H9 (cell line): ENCODE results near the gene CRTAP. TPM values are rescaled to one million over a fixed set of nuclear protein-coding genes. Genes with fewer than 3 reads are reported as not detected.

Experiments
- DNase-seq: peaks from one replicate; pipeline ENCODE4 v3.0.0-alpha.2; 2017
- H2AFZ ChIP-seq: one replicate; pipeline ENCODE4 v1.6.1; 2013; ENCODE audit warnings: mild to moderate bottlenecking, low read length, control low read depth, moderate library complexity
- H2AK5ac ChIP-seq: 2 replicates; pipeline ENCODE4 v1.6.1; 2013; ENCODE audit warnings: low read length, control low read depth, mixed read lengths; ENCODE audit not compliant: insufficient read length
- H2BK120ac ChIP-seq: one replicate; pipeline ENCODE4 v1.6.1; 2013; ENCODE audit warnings: low read depth, mild to moderate bottlenecking, low read length, control low read depth, inconsistent platforms; ENCODE audit not compliant: poor library complexity, severe bottlenecking
- H2BK12ac ChIP-seq: 2 replicates; pipeline ENCODE4 v1.6.1; 2013; ENCODE audit warnings: low read length, control low read depth, mixed read lengths, low read depth; ENCODE audit not compliant: insufficient read length
- H2BK15ac ChIP-seq: 2 replicates; pipeline ENCODE4 v1.6.1; 2013; ENCODE audit warnings: low read depth, low read length, control low read depth
- H2BK20ac ChIP-seq: one replicate; pipeline ENCODE4 v1.6.1; 2013; ENCODE audit warnings: low read depth, mild to moderate bottlenecking, low read length, control low read depth, inconsistent platforms; ENCODE audit not compliant: poor library complexity, severe bottlenecking
- H2BK5ac ChIP-seq: 2 replicates; pipeline ENCODE4 v1.6.1; 2013; ENCODE audit warnings: low read length, control low read depth, mixed read lengths; ENCODE audit not compliant: insufficient read length
- H3K14ac ChIP-seq: 2 replicates; pipeline ENCODE4 v1.6.1; 2013; ENCODE audit warnings: low read length, control low read depth; ENCODE audit not compliant: insufficient read depth
- H3K18ac ChIP-seq: 2 replicates; pipeline ENCODE4 v1.6.1; 2013; ENCODE audit warnings: low read depth, mild to moderate bottlenecking, mixed read lengths, low read length, control low read depth; ENCODE audit not compliant: insufficient read length
- H3K23ac ChIP-seq: 2 replicates; pipeline ENCODE4 v1.6.1; 2013; ENCODE audit warnings: low read length, control low read depth, mixed read lengths, low read depth; ENCODE audit not compliant: insufficient read length
- H3K23me2 ChIP-seq: 2 replicates; pipeline ENCODE4 v1.6.1; 2013; ENCODE audit warnings: low read depth, mild to moderate bottlenecking, mixed read lengths, low read length, control low read depth; ENCODE audit not compliant: insufficient read length, poor library complexity, severe bottlenecking
- H3K27ac ChIP-seq: 2 replicates; pipeline ENCODE4 v1.5.1; 2013; ENCODE audit warnings: low read length, control low read depth, mixed read lengths, low read depth; ENCODE audit not compliant: insufficient read length
- H3K27me3 ChIP-seq: 2 replicates; pipeline ENCODE4 v1.6.1; 2013; ENCODE audit warnings: low read length, control low read depth, inconsistent platforms; ENCODE audit not compliant: insufficient read depth
- H3K4ac ChIP-seq: 2 replicates; pipeline ENCODE4 v1.6.1; 2013; ENCODE audit warnings: low read depth, mild to moderate bottlenecking, control low read depth, inconsistent platforms, low read length, moderate library complexity
- H3K4me1 ChIP-seq: 2 replicates; pipeline ENCODE4 v1.6.1; 2013; ENCODE audit warnings: low read length, control low read depth, inconsistent platforms; ENCODE audit not compliant: insufficient read depth
- H3K4me2 ChIP-seq: 2 replicates; pipeline ENCODE4 v1.6.1; 2013; ENCODE audit warnings: low read length, control low read depth, mixed read lengths; ENCODE audit not compliant: insufficient read length, insufficient read depth
- H3K56ac ChIP-seq: 2 replicates; pipeline ENCODE4 v1.6.1; 2013; ENCODE audit warnings: low read depth, mild to moderate bottlenecking, mixed read lengths, low read length, control low read depth; ENCODE audit not compliant: insufficient read length
- H3K79me1 ChIP-seq: 2 replicates; pipeline ENCODE4 v1.6.1; 2013; ENCODE audit warnings: low read depth, mild to moderate bottlenecking, moderate library complexity, low read length, control low read depth, inconsistent platforms; ENCODE audit not compliant: insufficient read depth, poor library complexity, severe bottlenecking
- H3K79me2 ChIP-seq: 2 replicates; pipeline ENCODE4 v1.6.1; 2013; ENCODE audit warnings: low read length, control low read depth, inconsistent platforms; ENCODE audit not compliant: insufficient read depth
- H3K9ac ChIP-seq: 2 replicates; pipeline ENCODE4 v1.6.1; 2013; ENCODE audit warnings: low read length, control low read depth, mixed read lengths; ENCODE audit not compliant: insufficient read length; ENCODE audit errors: extremely low read depth
- H3K9me3 ChIP-seq: one replicate; pipeline ENCODE4 v1.6.1; 2013; ENCODE audit warnings: low read depth, low read length, inconsistent platforms; ENCODE audit not compliant: control insufficient read depth
- H3T11ph ChIP-seq: one replicate; pipeline ENCODE4 v1.6.1; 2013; ENCODE audit warnings: mild to moderate bottlenecking, low read length, control low read depth, inconsistent platforms
- H4K20me1 ChIP-seq: one replicate; pipeline ENCODE4 v1.6.1; 2013; ENCODE audit not compliant: control insufficient read depth, insufficient read length, insufficient read depth
- H4K5ac ChIP-seq: 2 replicates; pipeline ENCODE4 v1.6.1; 2013; ENCODE audit warnings: low read depth, mild to moderate bottlenecking, mixed read lengths, low read length, control low read depth; ENCODE audit not compliant: insufficient read length
- H4K8ac ChIP-seq: replicated peaks from 2 replicates; pipeline ENCODE4 v1.6.1; 2013; ENCODE audit warnings: low read length, control low read depth, mixed read lengths, low read depth; ENCODE audit not compliant: insufficient read length
- H4K91ac ChIP-seq: 2 replicates; pipeline ENCODE4 v1.6.1; 2013; ENCODE audit warnings: low read depth, mild to moderate bottlenecking, moderate library complexity, mixed read lengths, low read length, control low read depth; ENCODE audit not compliant: insufficient read length
- H3K27ac Mint-ChIP-seq, 3 experiments: 2 replicates in 2 of 3; 3 replicates in 1 of 3; pipeline ENCODE4 v1.8.0; 2020 to 2021; ENCODE audit warnings: mixed read lengths in 3 of 3, mild to moderate bottlenecking in 1 of 3, moderate library complexity in 1 of 3
- H3K27me3 Mint-ChIP-seq: 2 replicates; pipeline ENCODE4 v1.8.0; 2021; ENCODE audit warnings: low read depth, mild to moderate bottlenecking, moderate library complexity, mixed read lengths
- H3K36me3 Mint-ChIP-seq, 3 experiments: 2 replicates in 2 of 3; 3 replicates in 1 of 3; pipeline ENCODE4 v1.8.0; 2020 to 2021; ENCODE audit warnings: low read depth in 3 of 3, mixed read lengths in 3 of 3; ENCODE audit not compliant: insufficient read depth in 1 of 3
- H3K4me1 Mint-ChIP-seq, 2 experiments: 2 replicates each; pipeline ENCODE4 v1.8.0; 2020; ENCODE audit warnings: mixed read lengths in 2 of 2
- H3K4me3 Mint-ChIP-seq, 2 experiments: 2 replicates in 1 of 2; 3 replicates in 1 of 2; pipeline ENCODE4 v1.8.0; 2020 to 2021; ENCODE audit warnings: mild to moderate bottlenecking in 2 of 2, mixed read lengths in 2 of 2, moderate library complexity in 1 of 2
- H3K9me3 Mint-ChIP-seq, 2 experiments: 2 replicates in 1 of 2; 3 replicates in 1 of 2; pipeline ENCODE4 v1.8.0; 2020; ENCODE audit warnings: mild to moderate bottlenecking in 2 of 2, mixed read lengths in 2 of 2, moderate library complexity in 1 of 2
- WGBS: extraction: QIAGEN DNeasy Blood & Tissue Kit; methylation state at CpG from one replicate; pipeline ENCODE4 v1.1.7; 2013; ENCODE audit warnings: missing lambda C conversion rate, low lambda C conversion rate, mixed read lengths; ENCODE audit not compliant: insufficient read length; ENCODE audit errors: extremely low coverage; 5-methylcytosine and 5-hydroxymethylcytosine counted together
- total RNA-seq: library from RNA; stranded (reverse); gene quantifications from 2 replicates; pipeline ENCODE4 v1.2.1, GENCODE V29; 2021
- TF ChIP-seq, protein P1 (sequence below): fragments of 200-600 bp; sonication (generic); conservative IDR thresholded peaks from 3 replicates; pipeline ENCODE4 v1.8.0; 2021; ENCODE audit warnings: antibody characterized with exemption, mild to moderate bottlenecking

The CRTAP gene
- total RNA-seq, 1 experiment from 2014 or later, result 159 TPM

GRCh38 chr3:33100229-33100628 lies 13.6 kb upstream of the CRTAP start:
- H3T11ph ChIP-seq, result no peak overlapping the region
- Mint-ChIP-seq H3K27me3 (peaks cover 4% of the 10 kb centered on the region; the same call in 1 of the 2 replicates), H3K27ac (no peak overlapping the region), H3K9me3 (no peaks in the 10 kb centered on the region), H3K4me1 (peaks cover 10 to 17% of the 10 kb centered on the region in 2 experiments), H3K4me3 (no peak overlapping the region), H3K36me3 (no peaks in the 10 kb centered on the region)
- H3K9me3 ChIP-seq, result no peaks in the 10 kb centered on the region
- H2BK5ac ChIP-seq, result no peak overlapping the region
- H3K23ac ChIP-seq, result no peak overlapping the region
- no peaks in the 10 kb centered on the region for H3K27me3 ChIP-seq
- H3K14ac ChIP-seq, result no peak overlapping the region
- WGBS, result no CpG with 5 or more reads among the region's 2 CpGs
- H4K8ac ChIP-seq, result no peak overlapping the region
- H3K4me1 ChIP-seq, result no peaks in the 10 kb centered on the region
- no peaks in the 10 kb centered on the region for H3K79me1 ChIP-seq
- TF ChIP-seq, protein P1, sequence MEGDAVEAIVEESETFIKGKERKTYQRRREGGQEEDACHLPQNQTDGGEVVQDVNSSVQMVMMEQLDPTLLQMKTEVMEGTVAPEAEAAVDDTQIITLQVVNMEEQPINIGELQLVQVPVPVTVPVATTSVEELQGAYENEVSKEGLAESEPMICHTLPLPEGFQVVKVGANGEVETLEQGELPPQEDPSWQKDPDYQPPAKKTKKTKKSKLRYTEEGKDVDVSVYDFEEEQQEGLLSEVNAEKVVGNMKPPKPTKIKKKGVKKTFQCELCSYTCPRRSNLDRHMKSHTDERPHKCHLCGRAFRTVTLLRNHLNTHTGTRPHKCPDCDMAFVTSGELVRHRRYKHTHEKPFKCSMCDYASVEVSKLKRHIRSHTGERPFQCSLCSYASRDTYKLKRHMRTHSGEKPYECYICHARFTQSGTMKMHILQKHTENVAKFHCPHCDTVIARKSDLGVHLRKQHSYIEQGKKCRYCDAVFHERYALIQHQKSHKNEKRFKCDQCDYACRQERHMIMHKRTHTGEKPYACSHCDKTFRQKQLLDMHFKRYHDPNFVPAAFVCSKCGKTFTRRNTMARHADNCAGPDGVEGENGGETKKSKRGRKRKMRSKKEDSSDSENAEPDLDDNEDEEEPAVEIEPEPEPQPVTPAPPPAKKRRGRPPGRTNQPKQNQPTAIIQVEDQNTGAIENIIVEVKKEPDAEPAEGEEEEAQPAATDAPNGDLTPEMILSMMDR, result no peak
- DNase-seq, result no peak
- H3K79me2 ChIP-seq, result peaks cover 2% of the 10 kb centered on the region; the same call in 1 of the 2 replicates
- no peak overlapping the region for H2AFZ ChIP-seq
- H4K5ac ChIP-seq, result no peak overlapping the region
- no peak overlapping the region for H3K4ac ChIP-seq
- no peak overlapping the region for H2BK12ac ChIP-seq
- no peak overlapping the region for H3K9ac ChIP-seq
- H3K56ac ChIP-seq, result no peak overlapping the region
- no peaks in the 10 kb centered on the region for H4K20me1 ChIP-seq
- peaks cover 6% of the 10 kb centered on the region for H3K23me2 ChIP-seq
- H2BK120ac ChIP-seq, result no peak overlapping the region
- H3K18ac ChIP-seq, result no peak overlapping the region
- no peak overlapping the region for H2BK15ac ChIP-seq
- H4K91ac ChIP-seq, result no peak overlapping the region
- H2AK5ac ChIP-seq, result no peak overlapping the region
- no peak overlapping the region for H3K4me2 ChIP-seq
- H3K27ac ChIP-seq, result no peak overlapping the region
- no peak overlapping the region for H2BK20ac ChIP-seq
